ENCODE measurements around the gene SWT1.

- TF ChIP-seq GATA3 (IDR thresholded peaks at IDR 0.05; ENCODE audit: low read depth, low read length) (no peak), GATA2 (IDR thresholded peaks at IDR 0.05; ENCODE audit: low read depth, low read length) (no peak)
Measured at GRCh38 chr1:185287451-185287850, 130.5 kb downstream of the SWT1 start.
